ENCODE results near the gene CCDC54. TPM values are rescaled to one million over a fixed set of nuclear protein-coding genes. Genes with fewer than 3 reads are reported as not detected.

CCDC54 gene
- total and polyA plus RNA-seq, 2 of the 8 experiments (the other 6 are each of a cell fraction or from before 2014, with no cell fraction given): not detected

GRCh38 chr3:107346564-107346963 is 30.7 kb upstream of the CCDC54 start:
- no peak overlapping the region for H3K14ac ChIP-seq (ENCODE audit: insufficient read length)
- H3K9ac ChIP-seq (replicated peaks in 1 of 4; ENCODE audit: extremely low read depth in 1 of 4, low read depth in 3 of 4, low read length in 3 of 4): no peak overlapping the region
- no peak overlapping the region for H2BK120ac ChIP-seq (replicated peaks; ENCODE audit: low read depth, low read length)
- H3K4me1 ChIP-seq (replicated peaks in 1 of 4; ENCODE audit: control insufficient read depth in 3 of 4, insufficient read depth in 4 of 4, low read length in 3 of 4): no peaks in the 10 kb centered on the region
- no peaks in the 10 kb centered on the region for H3K23me2 ChIP-seq (ENCODE audit: low read depth, low read length)
- no peaks in the 10 kb centered on the region for H3K79me1 ChIP-seq (ENCODE audit: low read depth, low read length)
- H3K27ac ChIP-seq (ENCODE audit: low read depth, low read length): no peak overlapping the region
- DNase-seq (ENCODE audit: low read depth in 1 of 2, low spot score in 2 of 2): no peak
- no peaks in the 10 kb centered on the region for H3K79me2 ChIP-seq (ENCODE audit: control insufficient read depth in 1 of 2, insufficient read depth in 2 of 2, low read length in 2 of 2)
- H3K36me3 ChIP-seq (ENCODE audit: control insufficient read depth in 2 of 4, insufficient read depth in 4 of 4, low read length in 3 of 4): no peaks in the 10 kb centered on the region
- H2AFZ ChIP-seq (ENCODE audit: low read length): no peak overlapping the region
- no peak overlapping the region for H3K4me2 ChIP-seq (ENCODE audit: insufficient read depth in 1 of 2, low read depth in 2 of 2, low read length in 2 of 2)
- no peaks in the 10 kb centered on the region for H4K20me1 ChIP-seq (replicated peaks in 1 of 2; ENCODE audit: control insufficient read depth in 1 of 2, insufficient read depth in 2 of 2, low read length in 2 of 2)
- no peak overlapping the region for H4K8ac ChIP-seq (ENCODE audit: extremely low read depth, insufficient read depth, low read length)
- no peak overlapping the region for H4K5ac ChIP-seq (ENCODE audit: insufficient read length, low read depth, low read length)
- TF ChIP-seq JUN (IDR thresholded peaks at IDR 0.05; ENCODE audit: low read depth, low read length) (no peak), POLR2AphosphoS5 (IDR thresholded peaks at IDR 0.05; ENCODE audit: low read depth, low read length) (no peak), TAF7 (optimal IDR thresholded peaks at IDR 0.05; ENCODE audit: borderline replicate concordance, low read depth, low read length) (no peak), ASH2L (IDR thresholded peaks at IDR 0.05; ENCODE audit: low read length) (no peak), BRCA1 (IDR thresholded peaks at IDR 0.05; ENCODE audit: low read depth, low read length) (no peak), RXRA (IDR thresholded peaks at IDR 0.05; ENCODE audit: insufficient read depth, low read depth, low read length) (no peak), E2F6 (IDR thresholded peaks at IDR 0.05) (no peak), RFX5 (IDR thresholded peaks at IDR 0.05; ENCODE audit: borderline replicate concordance, low read depth, low read length) (no peak), MAX (IDR thresholded peaks at IDR 0.05) (no peak), SP4 (IDR thresholded peaks at IDR 0.05; ENCODE audit: low read length) (no peak), CHD1 (IDR thresholded peaks at IDR 0.05; ENCODE audit: low read depth, low read length) (no peak), NRF1 (IDR thresholded peaks at IDR 0.05; ENCODE audit: low read depth, low read length) (no peak), TAF1 (IDR thresholded peaks at IDR 0.05; ENCODE audit: low read depth, low read length) (no peak), CHD2 (IDR thresholded peaks at IDR 0.05; ENCODE audit: low read length) (no peak), KDM1A (IDR thresholded peaks at IDR 0.05; ENCODE audit: borderline replicate concordance, low read length) (no peak), MAFK (IDR thresholded peaks at IDR 0.05; ENCODE audit: low read depth, low read length) (no peak)
- no peaks in the 10 kb centered on the region for H3K9me3 ChIP-seq (ENCODE audit: insufficient read depth in 2 of 2, low read depth in 1 of 2, low read length in 1 of 2)
- no peak overlapping the region for H2BK15ac ChIP-seq (ENCODE audit: low read length)
- H2BK12ac ChIP-seq (ENCODE audit: low read depth, low read length): no peak overlapping the region
- H3K23ac ChIP-seq (ENCODE audit: insufficient read length): no peak overlapping the region
- H3K4ac ChIP-seq (replicated peaks; ENCODE audit: insufficient read length, low read depth, low read length): no peak overlapping the region
- no peak overlapping the region for H3K4me3 ChIP-seq (ENCODE audit: extremely low read depth in 1 of 4, insufficient read depth in 2 of 4, low read depth in 3 of 4, low read length in 4 of 4)
- no peak overlapping the region for H4K91ac ChIP-seq (replicated peaks; ENCODE audit: insufficient read length, low read length)
- POLR2A ChIA-PET (ENCODE audit: partially characterized antibody): no interaction called here
- H2BK5ac ChIP-seq (ENCODE audit: low read depth, low read length): no peak overlapping the region
- no peak overlapping the region for H2AK5ac ChIP-seq (ENCODE audit: low read depth, low read length)
- no peak overlapping the region for H3K56ac ChIP-seq (replicated peaks; ENCODE audit: insufficient read length, low read depth, low read length)
- H3K18ac ChIP-seq (ENCODE audit: extremely low read depth, low read length): no peak overlapping the region
- no peak for FAIRE-seq
- WGBS, 2 experiments (ENCODE audit: extremely low coverage in 1 of 2, insufficient coverage in 1 of 2, insufficient read length in 1 of 2, insufficient replicate concordance in 2 of 2, low coverage in 1 of 2, low lambda C conversion rate in 2 of 2, missing lambda C conversion rate in 1 of 2): 82% methylated on average over 2 of the region's 2 CpGs; no CpG with 5 or more reads in 1 of the 2 experiments
- CTCF ChIA-PET (ENCODE audit: partially characterized antibody): interaction anchor here (1.0 kb wide), 1 partner anchor 75 kb away, joined by 4 read pairs; no protein-coding TSS in a partner anchor
- no peaks in the 10 kb centered on the region for H3K27me3 ChIP-seq (replicated peaks in 1 of 4; ENCODE audit: control insufficient read depth in 3 of 4, extremely low read depth in 1 of 4, insufficient read depth in 3 of 4, low read length in 3 of 4)
- no peak overlapping the region for H2BK20ac ChIP-seq (ENCODE audit: low read length)
